Smooth muscle cell (in vitro differentiated cells): Measurements from ENCODE around the gene VCL. TPM values are rescaled to one million over a fixed set of nuclear protein-coding genes. Genes with fewer than 3 reads are reported as not detected.

Source experiments
- DNase-seq: peaks from one replicate; lab custom pipeline; 2025; ENCODE audit not compliant: unreplicated experiment; lab: John Stamatoyannopoulos, UW
- H2AFZ ChIP-seq: fragments of 200-600 bp; sonication (generic); 2 replicates; pipeline ENCODE4 v1.6.0; 2016; ENCODE audit warnings: antibody characterized with exemption, low read depth, mild to moderate bottlenecking
- H3F3A ChIP-seq: fragments of 200-600 bp; sonication (generic); 2 replicates; pipeline ENCODE4 v1.6.0; 2017; ENCODE audit warnings: antibody characterized with exemption, low read depth
- H3K27ac ChIP-seq: fragments of 200-600 bp; sonication (generic); 2 replicates; pipeline ENCODE4 v1.5.1; 2016; ENCODE audit warnings: low read depth, mild to moderate bottlenecking
- H3K27me3 ChIP-seq: fragments of 200-600 bp; sonication (generic); 2 replicates; pipeline ENCODE4 v1.6.1; 2016; ENCODE audit warnings: low read depth, mild to moderate bottlenecking
- H3K36me3 ChIP-seq: fragments of 200-600 bp; sonication (generic); 2 replicates; pipeline ENCODE4 v1.5.1; 2016; ENCODE audit warnings: low read depth
- H3K4me1 ChIP-seq: fragments of 200-600 bp; sonication (generic); 2 replicates; pipeline ENCODE4 v1.5.1; 2016; ENCODE audit warnings: low read depth
- H3K4me2 ChIP-seq: fragments of 200-600 bp; sonication (generic); 2 replicates; pipeline ENCODE4 v1.6.0; 2016; ENCODE audit warnings: mild to moderate bottlenecking
- H3K4me3 ChIP-seq: fragments of 200-600 bp; sonication (generic); 2 replicates; pipeline ENCODE4 v1.5.1; 2016; ENCODE audit warnings: mild to moderate bottlenecking
- H3K79me2 ChIP-seq: fragments of 200-600 bp; sonication (generic); 2 replicates; pipeline ENCODE4 v1.6.0; 2016; ENCODE audit warnings: low read depth, mild to moderate bottlenecking
- H3K9ac ChIP-seq: fragments of 200-600 bp; sonication (generic); 2 replicates; pipeline ENCODE4 v1.6.0; 2016; ENCODE audit warnings: low read depth
- H3K9me3 ChIP-seq: fragments of 200-600 bp; sonication (generic); replicated peaks from 2 replicates; pipeline ENCODE4 v1.5.1; 2016; ENCODE audit warnings: low read depth
- H4K20me1 ChIP-seq: fragments of 200-600 bp; sonication (generic); 2 replicates; pipeline ENCODE4 v1.6.0; 2016; ENCODE audit warnings: low read depth
- CTCF ChIP-seq: fragments of 200-600 bp; sonication (generic); IDR thresholded peaks from 2 replicates; pipeline ENCODE4 v1.5.1; 2017; ENCODE audit warnings: borderline replicate concordance, mild to moderate bottlenecking, antibody characterized with exemption; ENCODE audit not compliant: insufficient read depth, poor library complexity, severe bottlenecking
- WGBS: methylation state at CpG from one replicate; pipeline ENCODE4 v1.1.7; 2016; ENCODE audit warnings: low lambda C conversion rate; 5-methylcytosine and 5-hydroxymethylcytosine counted together
- polyA plus RNA-seq: library from polyadenylated mRNA; unstranded; fragments of >200 nt; fragmentation: Nextera tagmentation; extraction: Ambion mirVana; gene quantifications from 2 replicates; pipeline ENCODE4 v1.2.1, GENCODE V29; 2016
- total RNA-seq: library from RNA; depleted of rRNA; stranded (reverse); fragments of >200 nt; gene quantifications from 2 replicates; pipeline ENCODE4 v1.2.3, GENCODE V29; 2014

Gene VCL
- total and polyA plus RNA-seq, 2 experiments from 2014 or later: 128 to 187 TPM

GRCh38 chr10:74167443-74167842 is 169.5 kb downstream of the VCL start:
- DNase-seq: no peak
- Histone ChIP-seq H3K4me2 (no peak overlapping the region), H3K4me3 (no peak overlapping the region), H2AFZ (no peak overlapping the region), H3K36me3 (no peaks in the 10 kb centered on the region), H4K20me1 (no peaks in the 10 kb centered on the region), H3K9me3 (no peaks in the 10 kb centered on the region), H3K4me1 (peaks cover 6% of the 10 kb centered on the region), H3K9ac (no peak overlapping the region), H3K27me3 (no peaks in the 10 kb centered on the region), H3F3A (peaks cover 6% of the 10 kb centered on the region), H3K79me2 (peaks cover 7% of the 10 kb centered on the region), H3K27ac (no peak overlapping the region)
- WGBS: 94% methylated on average over 1 of the region's 1 CpG
- no peak for TF ChIP-seq CTCF

Other genes starting within 250 kb of the VCL start
- gene CHCHD1, start 216.1 kb upstream of the VCL start, total RNA-seq: 51.7 and 65.9 TPM in 2 replicates
- gene CHCHD1, start 216.1 kb upstream of the VCL start, polyA plus RNA-seq: 67.8 and 68.3 TPM in 2 replicates
- 44.8 and 83.9 TPM in 2 replicates for gene ZSWIM8, start 212.5 kb upstream of the VCL start, total RNA-seq
- gene ZSWIM8, start 212.5 kb upstream of the VCL start, polyA plus RNA-seq: 48.3 and 66.9 TPM in 2 replicates
- gene NDST2, start 186.5 kb upstream of the VCL start, total RNA-seq: 12.4 and 13.3 TPM in 2 replicates
- gene NDST2, start 186.5 kb upstream of the VCL start, polyA plus RNA-seq: 11.1 and 15.2 TPM in 2 replicates
- 10.5 and 10.8 TPM in 2 replicates for gene CAMK2G, start 123.6 kb upstream of the VCL start, total RNA-seq
- 2.2 and 4.0 TPM in 2 replicates for gene CAMK2G, start 123.6 kb upstream of the VCL start, polyA plus RNA-seq
- 4.1 and 10.7 TPM in 2 replicates for gene PLAU, start 87.0 kb upstream of the VCL start, total RNA-seq
- 9.2 and 28.9 TPM in 2 replicates for gene PLAU, start 87.0 kb upstream of the VCL start, polyA plus RNA-seq
- 28.5 and 29.3 TPM in 2 replicates for gene AP3M1, start 152.7 kb downstream of the VCL start, total RNA-seq
- gene AP3M1, start 152.7 kb downstream of the VCL start, polyA plus RNA-seq: 18.3 and 29.1 TPM in 2 replicates
- 20.7 and 25.1 TPM in 2 replicates for gene ADK, start 153.1 kb downstream of the VCL start, total RNA-seq
- 19.4 and 28.2 TPM in 2 replicates for gene ADK, start 153.1 kb downstream of the VCL start, polyA plus RNA-seq